Caco-2 (cell line): ENCODE measurements around the gene OSGEPL1. TPM values are rescaled to one million over a fixed set of nuclear protein-coding genes. Genes with fewer than 3 reads are reported as not detected.

Experiments used
- BruUV-seq: library from RNA; stranded (reverse); fragments of 400-500 nt; replicated peaks from 2 replicates; lab custom pipeline; 2021; lab: Mats Ljungman, UMichigan
- CTCF ChIA-PET: fragments of 300-600 bp; sonication (Branson Sonifier 250); formaldehyde crosslinking; loops from one replicate; lab custom pipeline; 2022; ENCODE audit warnings: antibody characterized with exemption; lab: Charles Lee
- POLR2A ChIA-PET: fragments of 300-600 bp; sonication (Branson Sonifier 250); formaldehyde crosslinking; loops from one replicate; lab custom pipeline; 2022; ENCODE audit warnings: antibody characterized with exemption; lab: Charles Lee
- DNase-seq, 2 experiments: peaks; one replicate each; pipeline versions ENCODE4 v3.0.0 to v3.0.0-alpha.2; 2020 to 2022
- H3K27me3 ChIP-seq: replicated peaks from 2 replicates; pipeline ENCODE4 v1.6.0; 2011; ENCODE audit warnings: low read length; ENCODE audit not compliant: control insufficient read depth, insufficient read depth
- H3K36me3 ChIP-seq: 2 replicates; pipeline ENCODE4 v1.5.1; 2011; ENCODE audit warnings: low read length; ENCODE audit not compliant: control insufficient read depth, insufficient read depth
- H3K4me1 ChIP-seq: fragments of 250-450 bp; sonication (Bioruptor Pico); 2 replicates; pipeline ENCODE4 v1.5.1; 2020; ENCODE audit warnings: mild to moderate bottlenecking
- H3K4me3 ChIP-seq: 2 replicates; pipeline ENCODE4 v1.5.1; 2011; ENCODE audit warnings: low read depth, mild to moderate bottlenecking, control low read depth, low read length
- H3K9me3 ChIP-seq: fragments of 250-450 bp; sonication (Bioruptor Pico); 2 replicates; pipeline ENCODE4 v1.5.1; 2020; ENCODE audit warnings: mild to moderate bottlenecking, moderate library complexity
- H3K27ac Mint-ChIP-seq: one replicate; pipeline ENCODE4 v1.8.0; 2022; ENCODE audit warnings: mixed read lengths; ENCODE audit not compliant: unreplicated experiment
- H3K27me3 Mint-ChIP-seq: one replicate; pipeline ENCODE4 v1.8.0; 2022; ENCODE audit warnings: mixed read lengths; ENCODE audit not compliant: insufficient read depth, unreplicated experiment
- H3K36me3 Mint-ChIP-seq: one replicate; pipeline ENCODE4 v1.8.0; 2022; ENCODE audit warnings: mild to moderate bottlenecking, mixed read lengths; ENCODE audit not compliant: insufficient read depth, unreplicated experiment
- H3K4me1 Mint-ChIP-seq: one replicate; pipeline ENCODE4 v1.8.0; 2022; ENCODE audit warnings: low read depth, mixed read lengths; ENCODE audit not compliant: unreplicated experiment
- H3K4me3 Mint-ChIP-seq: one replicate; pipeline ENCODE4 v1.8.0; 2022; ENCODE audit warnings: mild to moderate bottlenecking, moderate library complexity, mixed read lengths; ENCODE audit not compliant: unreplicated experiment
- H3K9me3 Mint-ChIP-seq: one replicate; pipeline ENCODE4 v1.8.0; 2022; ENCODE audit warnings: mixed read lengths; ENCODE audit not compliant: unreplicated experiment
- intact Hi-C: fragments of 100-400 bp; cut with micrococcal nuclease; formaldehyde crosslinking; loops from one replicate; pipeline ENCODE4 v1.10.0; 2022; ENCODE audit not compliant: unreplicated experiment
- total RNA-seq: library from RNA; stranded (reverse); gene quantifications from 2 replicates; pipeline ENCODE4 v1.2.3, GENCODE V29; 2022
- TF ChIP-seq, protein P1 (sequence below), 2 experiments: fragments of 200-600 bp in 1 of 2; IDR thresholded peaks; 1 replicate in 1 of 2; 2 replicates in 1 of 2; pipeline versions ENCODE4 v1.5.1 to v1.8.0; 2011 to 2022; ENCODE audit warnings: antibody characterized with exemption in 1 of 2, control low read depth in 1 of 2, inconsistent platforms in 1 of 2, low read depth in 1 of 2, low read length in 1 of 2, mild to moderate bottlenecking in 1 of 2, moderate library complexity in 1 of 2; ENCODE audit not compliant: insufficient read depth in 1 of 2, severe bottlenecking in 1 of 2, unreplicated experiment in 1 of 2

OSGEPL1 gene
- total RNA-seq, 1 experiment from 2014 or later, result 5.0 TPM

DNA sequence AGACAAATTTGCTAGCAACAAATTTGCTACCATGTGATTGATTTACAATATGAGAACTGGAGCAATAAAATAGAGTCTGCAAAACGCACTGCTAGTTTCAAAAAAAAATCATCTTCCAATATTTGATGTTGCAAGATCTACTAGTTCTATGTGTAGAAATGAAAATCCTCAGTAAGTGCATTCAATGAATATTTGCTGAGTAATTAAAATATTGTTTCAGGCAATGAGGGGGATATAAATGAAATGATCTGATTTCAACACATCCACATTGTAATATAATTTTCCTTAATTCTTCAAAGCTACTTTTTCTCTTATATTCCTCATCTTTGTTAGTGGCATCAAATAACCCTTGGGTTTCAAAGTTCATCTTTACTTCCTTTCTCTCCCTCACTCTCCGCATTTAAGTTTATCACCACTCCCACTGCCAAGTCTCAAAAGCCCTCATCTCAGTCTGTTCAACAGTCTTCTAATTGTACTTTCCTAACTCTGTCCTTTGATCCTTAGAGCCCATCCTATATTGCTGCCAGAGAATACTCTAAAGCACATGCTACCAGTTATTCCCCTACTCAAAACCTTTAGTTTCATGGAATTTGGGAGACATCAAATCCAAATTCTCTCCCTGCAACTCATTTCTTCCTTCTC lies 6.2 kb downstream of the OSGEPL1 start:
- ChIA-PET CTCF (no interaction called here), POLR2A (interaction anchor here (0.7 kb wide), 1 partner anchor 81 kb away, joined by 3 read pairs; no protein-coding TSS in a partner anchor)
- peaks cover 7% of the 10 kb centered on the region for H3K4me1 Mint-ChIP-seq
- H3K27ac Mint-ChIP-seq, result no peak overlapping the region
- intact Hi-C loops, result no loop called here
- 0 out of 2 replicates have a peak, but pooled peaks cover 3% of the 10 kb centered on the region for H3K4me1 ChIP-seq
- H3K9me3 Mint-ChIP-seq, result no peaks in the 10 kb centered on the region
- DNase-seq, result no peak
- no TSS peak for BruUV-seq
- no peaks in the 10 kb centered on the region for H3K9me3 ChIP-seq
- H3K4me3 Mint-ChIP-seq, result no peak overlapping the region
- H3K27me3 Mint-ChIP-seq, result no peaks in the 10 kb centered on the region
- no peaks in the 10 kb centered on the region for H3K27me3 ChIP-seq
- H3K36me3 ChIP-seq, result no peaks in the 10 kb centered on the region
- no peaks in the 10 kb centered on the region for H3K36me3 Mint-ChIP-seq
- TF ChIP-seq, protein P1, sequence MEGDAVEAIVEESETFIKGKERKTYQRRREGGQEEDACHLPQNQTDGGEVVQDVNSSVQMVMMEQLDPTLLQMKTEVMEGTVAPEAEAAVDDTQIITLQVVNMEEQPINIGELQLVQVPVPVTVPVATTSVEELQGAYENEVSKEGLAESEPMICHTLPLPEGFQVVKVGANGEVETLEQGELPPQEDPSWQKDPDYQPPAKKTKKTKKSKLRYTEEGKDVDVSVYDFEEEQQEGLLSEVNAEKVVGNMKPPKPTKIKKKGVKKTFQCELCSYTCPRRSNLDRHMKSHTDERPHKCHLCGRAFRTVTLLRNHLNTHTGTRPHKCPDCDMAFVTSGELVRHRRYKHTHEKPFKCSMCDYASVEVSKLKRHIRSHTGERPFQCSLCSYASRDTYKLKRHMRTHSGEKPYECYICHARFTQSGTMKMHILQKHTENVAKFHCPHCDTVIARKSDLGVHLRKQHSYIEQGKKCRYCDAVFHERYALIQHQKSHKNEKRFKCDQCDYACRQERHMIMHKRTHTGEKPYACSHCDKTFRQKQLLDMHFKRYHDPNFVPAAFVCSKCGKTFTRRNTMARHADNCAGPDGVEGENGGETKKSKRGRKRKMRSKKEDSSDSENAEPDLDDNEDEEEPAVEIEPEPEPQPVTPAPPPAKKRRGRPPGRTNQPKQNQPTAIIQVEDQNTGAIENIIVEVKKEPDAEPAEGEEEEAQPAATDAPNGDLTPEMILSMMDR (IDR thresholded peaks at IDR 0.05; ENCODE audit: insufficient read depth in 1 of 2, low read depth in 1 of 2, low read length in 1 of 2, severe bottlenecking in 1 of 2, unreplicated experiment in 1 of 2), result no peak
- no peak overlapping the region for H3K4me3 ChIP-seq

DNA sequence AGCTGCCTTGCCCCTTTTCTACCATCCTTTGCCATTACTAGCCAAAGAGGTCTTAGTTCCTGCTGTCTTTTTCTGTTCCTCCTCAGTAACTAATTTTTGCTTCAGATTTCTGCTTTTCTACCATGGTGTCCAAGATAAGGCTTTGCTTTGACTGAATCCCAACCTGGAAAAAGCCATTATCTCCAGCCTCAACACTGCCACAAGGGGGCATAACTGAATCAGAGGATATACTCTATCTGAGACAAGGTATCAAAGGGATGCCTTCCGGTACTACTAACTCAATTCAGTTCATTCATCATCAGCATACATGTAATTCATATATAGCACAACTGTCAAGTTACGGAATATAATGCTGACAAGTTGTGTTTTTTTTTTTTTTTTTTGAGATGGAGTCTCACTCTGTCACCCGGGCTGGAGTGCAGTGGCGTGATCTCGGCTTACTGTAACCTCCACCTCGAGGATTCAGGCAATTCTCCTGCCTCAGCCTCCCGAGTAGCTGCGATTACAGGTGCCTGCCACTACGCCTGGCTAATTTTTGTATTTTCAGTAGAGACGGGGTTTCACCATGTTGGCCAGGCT lies 11.4 kb downstream of the OSGEPL1 start:
- no peak overlapping the region for H3K4me3 Mint-ChIP-seq
- ChIA-PET POLR2A (no interaction called here), CTCF (interaction anchor here (1.0 kb wide), 2 partner anchors 11 to 48 kb away, joined by 3 to 12 read pairs; partner anchors contain the start of gene OSGEPL1)
- BruUV-seq, result no TSS peak
- H3K27me3 ChIP-seq, result no peaks in the 10 kb centered on the region
- intact Hi-C loops, result loop anchor here (1.0 kb wide), 3 partner anchors 11 to 319 kb away; partner anchors contain the start of genes ASNSD1 and OSGEPL1
- no peak overlapping the region for H3K4me3 ChIP-seq
- DNase-seq, result peak; percentile 53 to 61
- H3K4me1 Mint-ChIP-seq, result no peaks in the 10 kb centered on the region
- TF ChIP-seq, protein P1 (IDR thresholded peaks at IDR 0.05; ENCODE audit: insufficient read depth in 1 of 2, low read depth in 1 of 2, low read length in 1 of 2, severe bottlenecking in 1 of 2, unreplicated experiment in 1 of 2), result peak; percentile 57 to 69
- no peaks in the 10 kb centered on the region for H3K9me3 ChIP-seq
- no peak overlapping the region for H3K27ac Mint-ChIP-seq
- H3K36me3 ChIP-seq, result no peaks in the 10 kb centered on the region
- no peaks in the 10 kb centered on the region for H3K4me1 ChIP-seq
- H3K36me3 Mint-ChIP-seq, result no peaks in the 10 kb centered on the region
- H3K9me3 Mint-ChIP-seq, result no peaks in the 10 kb centered on the region
- no peaks in the 10 kb centered on the region for H3K27me3 Mint-ChIP-seq

DNA sequence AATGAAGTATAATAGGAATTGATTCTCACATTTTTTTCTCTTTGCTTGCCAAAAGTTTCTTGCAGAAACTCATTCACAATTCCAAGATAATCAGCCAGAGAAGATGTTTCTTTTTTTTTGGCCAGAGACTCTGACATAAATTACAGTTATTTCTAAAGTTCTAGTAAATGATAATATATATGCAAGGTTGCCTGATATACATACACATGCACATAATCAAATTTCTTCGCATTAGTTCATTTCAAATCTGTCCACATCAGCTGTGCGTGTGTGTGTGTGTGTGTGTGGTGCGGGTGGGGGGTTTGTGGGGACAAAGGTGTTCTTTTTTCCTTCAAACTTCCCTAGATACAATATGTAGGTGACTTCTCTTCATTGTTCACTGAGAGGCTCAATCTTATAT lies 33.2 kb downstream of the OSGEPL1 start:
- no TSS peak for BruUV-seq
- H3K9me3 Mint-ChIP-seq, result no peaks in the 10 kb centered on the region
- H3K27me3 Mint-ChIP-seq, result no peaks in the 10 kb centered on the region
- intact Hi-C loops, result no loop called here
- H3K9me3 ChIP-seq, result no peaks in the 10 kb centered on the region
- TF ChIP-seq, protein P1 (IDR thresholded peaks at IDR 0.05; ENCODE audit: insufficient read depth in 1 of 2, low read depth in 1 of 2, low read length in 1 of 2, severe bottlenecking in 1 of 2, unreplicated experiment in 1 of 2), result no peak
- ChIA-PET CTCF (no interaction called here), POLR2A (no interaction called here)
- no peaks in the 10 kb centered on the region for H3K36me3 ChIP-seq
- H3K4me1 Mint-ChIP-seq, result no peaks in the 10 kb centered on the region
- no peak for DNase-seq
- H3K36me3 Mint-ChIP-seq, result no peaks in the 10 kb centered on the region
- no peak overlapping the region for H3K4me3 Mint-ChIP-seq
- no peaks in the 10 kb centered on the region for H3K4me1 ChIP-seq
- H3K4me3 ChIP-seq, result no peak overlapping the region
- no peaks in the 10 kb centered on the region for H3K27me3 ChIP-seq
- H3K27ac Mint-ChIP-seq, result no peak overlapping the region
